ENCODE results near the gene ZNF234.
A peak's percentile ranks its signal among the peaks of the same experiment; 100 is the strongest.
"Not testable (repeated sequence)": the region's sequence is repeated elsewhere in the genome, so short reads cannot be mapped to it uniquely, and the experiment has no call there.

The ZNF234 gene

DNA sequence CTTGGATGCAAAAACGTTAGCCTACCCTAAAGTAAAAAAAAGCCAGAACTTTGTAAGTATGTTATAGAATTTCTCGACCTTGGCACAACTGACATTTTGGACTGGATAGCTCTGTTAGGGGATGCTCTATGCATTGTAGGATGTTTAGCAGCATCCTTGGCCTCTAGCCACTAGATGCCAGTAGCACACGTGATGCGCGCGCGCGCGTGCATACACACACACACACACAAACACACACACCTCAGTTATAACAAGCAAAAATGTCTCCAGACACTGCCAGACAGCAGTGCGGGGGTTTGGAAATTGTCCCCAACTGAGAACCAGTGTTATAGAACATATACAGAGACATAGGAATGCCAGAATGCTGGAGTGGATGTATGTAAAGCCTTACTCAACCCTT is 40.8 kb downstream of the ZNF234 start:
- ATAC-seq = no peak

DNA sequence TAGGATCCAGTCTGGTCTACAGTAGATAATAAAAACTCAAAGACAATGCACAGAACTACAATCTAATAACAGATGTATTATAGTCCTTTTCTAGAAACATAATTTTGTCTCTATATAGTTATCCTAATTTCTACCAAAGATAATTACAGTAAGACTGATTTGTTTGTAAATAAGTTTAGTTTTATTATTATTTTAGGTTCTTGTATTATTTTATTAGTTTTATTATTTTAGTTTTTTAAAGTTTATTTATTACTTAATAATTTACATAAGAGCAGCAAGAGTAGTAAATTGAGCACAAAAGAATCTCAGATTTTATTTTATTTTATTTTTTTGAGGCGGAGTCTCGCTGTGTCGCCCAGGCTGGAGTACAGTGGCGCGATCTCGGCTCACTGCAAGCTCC is 48.7 kb downstream of the ZNF234 start:
- ATAC-seq = no peak

DNA sequence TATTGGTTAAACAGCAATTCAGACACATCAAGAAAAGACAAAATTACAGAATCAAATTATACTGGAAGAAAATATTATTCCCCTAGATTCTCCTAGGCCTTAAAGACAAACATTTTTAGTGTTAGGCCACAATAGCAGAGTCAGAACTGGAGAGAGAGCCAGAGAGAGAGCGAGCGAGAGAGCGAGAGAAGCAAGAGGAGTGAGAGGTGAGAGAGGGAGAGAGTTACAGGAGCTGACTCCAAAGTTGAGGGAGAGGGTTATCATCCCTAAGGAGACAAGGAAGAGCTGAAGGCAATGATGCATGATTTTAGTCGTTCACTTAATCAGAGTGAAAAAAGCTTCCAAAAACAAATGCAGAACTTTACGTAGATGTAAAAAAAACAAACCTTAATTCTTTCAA is 50.8 kb downstream of the ZNF234 start:
- no peak for ATAC-seq

DNA sequence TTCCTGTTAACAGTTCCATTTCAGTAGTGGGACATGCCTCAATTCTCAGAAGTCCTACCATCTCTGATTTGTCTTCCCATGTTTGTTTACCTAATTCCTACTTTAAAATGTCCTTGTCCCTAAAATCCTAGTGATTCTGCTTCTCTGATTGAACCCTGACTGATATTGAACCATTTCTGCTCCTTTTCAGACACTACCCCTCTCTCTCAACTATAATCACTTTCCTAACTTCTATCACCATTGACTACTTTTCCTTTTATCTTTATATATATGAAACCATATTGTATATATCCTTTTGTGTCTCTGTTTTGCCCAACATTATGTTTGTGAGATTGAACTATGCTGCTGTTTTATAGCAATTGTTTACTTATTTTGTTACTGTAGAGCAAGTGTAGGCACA is 55.4 kb downstream of the ZNF234 start:
- no peak for ATAC-seq

GRCh38 chr19:44202470-44202869 is 61.1 kb downstream of the ZNF234 start:
- no peak for ATAC-seq

DNA sequence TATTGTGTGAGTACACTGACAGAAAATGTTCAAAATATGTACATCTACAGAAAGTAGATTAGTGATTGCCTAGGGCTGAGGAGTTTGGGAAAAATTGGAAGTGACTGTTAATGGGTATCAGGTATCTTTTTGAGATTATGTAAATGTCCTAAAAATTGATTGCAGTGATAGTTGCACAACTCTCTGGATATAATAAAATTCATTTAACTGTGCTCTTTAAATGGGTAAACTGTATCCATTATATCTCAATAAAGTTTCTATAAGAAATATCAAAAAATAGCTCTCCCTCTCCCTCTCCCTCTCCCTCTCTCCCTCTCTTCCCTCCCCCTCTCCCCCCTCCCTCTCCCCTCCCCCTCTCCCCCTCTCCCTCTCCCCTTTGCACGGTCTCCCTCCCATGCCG is 61.6 kb downstream of the ZNF234 start:
- no peak for ATAC-seq

DNA sequence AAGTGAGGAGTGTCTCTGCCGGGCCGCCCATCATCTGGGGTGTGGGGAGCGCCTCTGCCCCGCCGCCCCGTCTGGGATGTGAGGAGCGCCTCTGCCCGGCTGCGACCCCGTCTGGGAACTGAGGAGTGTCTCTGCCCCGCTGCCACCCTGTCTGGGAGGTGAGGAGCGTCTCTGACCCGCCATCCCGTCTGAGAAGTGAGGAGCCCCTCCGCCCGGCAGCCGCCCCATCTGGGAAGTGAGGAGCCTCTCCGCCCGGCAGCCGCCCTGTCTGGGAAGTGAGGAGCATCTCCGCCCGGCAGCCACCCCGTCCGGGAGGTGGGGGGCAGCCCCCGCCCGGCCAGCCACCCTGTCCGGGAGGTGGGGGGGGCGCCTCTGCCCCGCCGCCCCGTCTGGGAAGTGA is 62.5 kb downstream of the ZNF234 start:
- not testable (repeated sequence) for ATAC-seq

DNA sequence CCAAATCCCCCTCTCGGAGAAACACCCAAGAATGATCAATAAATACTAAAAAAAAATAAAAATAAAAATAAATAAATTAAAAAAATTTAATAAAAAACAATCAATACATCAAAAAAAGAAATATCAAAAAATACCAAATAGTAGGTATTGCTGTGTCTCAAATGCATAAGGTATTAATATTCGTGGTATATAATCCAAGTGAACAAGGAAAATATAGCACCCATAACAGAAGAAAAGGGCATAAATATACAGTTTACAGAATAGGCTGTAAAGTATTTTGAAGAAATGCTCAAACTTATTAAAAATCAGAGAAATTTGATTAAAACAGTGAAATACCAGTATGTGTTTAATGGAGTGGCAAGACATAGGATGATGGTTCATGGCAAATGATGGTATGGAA is 63.4 kb downstream of the ZNF234 start:
- no peak for ATAC-seq

DNA sequence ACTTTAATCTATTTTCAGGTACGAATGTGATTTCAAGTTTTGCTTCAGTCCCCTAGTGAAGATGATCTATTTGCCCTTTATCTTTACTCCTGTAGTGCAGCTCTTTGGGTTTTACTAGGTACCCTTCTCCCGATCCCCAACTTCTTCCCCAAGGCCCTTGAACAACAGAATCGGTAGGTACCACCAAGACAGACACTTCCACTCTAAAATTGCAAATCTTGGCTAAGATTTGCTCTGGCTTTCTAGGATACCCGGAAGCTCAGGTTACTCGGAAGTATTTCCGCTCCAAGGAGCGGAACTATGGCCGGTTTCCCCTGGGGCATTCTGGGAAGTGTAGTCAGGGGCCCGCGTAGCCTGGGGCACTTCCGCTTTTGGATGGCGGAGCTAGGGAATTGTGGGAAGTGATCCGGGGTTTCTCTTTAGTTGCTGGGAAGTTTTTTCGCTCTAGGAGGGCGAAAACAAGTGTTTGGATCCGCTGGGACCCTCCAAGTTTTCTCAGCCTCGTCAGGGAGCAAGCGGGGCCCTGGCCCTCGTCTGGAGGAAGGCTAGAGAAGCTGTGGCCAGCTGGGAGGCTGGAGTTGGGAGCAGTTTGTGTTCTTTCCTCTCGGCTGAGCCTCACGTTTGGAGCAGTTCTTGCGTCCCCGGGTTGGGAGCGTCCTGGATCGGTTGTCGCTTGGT is 65.9 kb downstream of the ZNF234 start:
- peak; percentile 99 for ATAC-seq
